ENCODE measurements around the gene GALP.
"Not testable (repeated sequence)": the region's sequence is repeated elsewhere in the genome, so short reads cannot be mapped to it uniquely, and the experiment has no call there.

The GALP gene

GRCh38 chr19:56191115-56191514 lies 15.3 kb downstream of the GALP start:
- DNase-seq (ENCODE audit: low read depth), result no peak

- no peak for DNase-seq (ENCODE audit: low read depth)
Observed at GRCh38 chr19:56191711-56192110, 15.9 kb downstream of the GALP start.

GRCh38 chr19:56193981-56194640 lies 18.3 kb downstream of the GALP start:
- no peak for DNase-seq (ENCODE audit: low read depth)

- DNase-seq (ENCODE audit: low read depth), result not testable (repeated sequence)
Observed at GRCh38 chr19:56197646-56198045, 21.8 kb downstream of the GALP start, which contains the start of gene ZSCAN5B. ZSCAN5B (minus strand) TSS chr19:56197783; CDS start chr19:56193052, 4,731 bp downstream.

GRCh38 chr19:56199687-56200086 lies 23.9 kb downstream of the GALP start:
- no peak for DNase-seq (ENCODE audit: low read depth)

GRCh38 chr19:56201973-56202372 lies 26.2 kb downstream of the GALP start, which contains the start of gene ZSCAN5C:
ZSCAN5C (plus strand) TSS chr19:56202273; CDS start chr19:56205914, 3,641 bp downstream.
- no peak for DNase-seq (ENCODE audit: low read depth)

- not testable (repeated sequence) for DNase-seq (ENCODE audit: low read depth)
Observed at GRCh38 chr19:56207581-56207980, 31.8 kb downstream of the GALP start.

GRCh38 chr19:56209091-56209490 lies 33.3 kb downstream of the GALP start:
- no peak for DNase-seq (ENCODE audit: low read depth)

GRCh38 chr19:56210036-56210435 lies 34.2 kb downstream of the GALP start:
- DNase-seq (ENCODE audit: low read depth), result not testable (repeated sequence)

GRCh38 chr19:56211718-56212117 lies 35.9 kb downstream of the GALP start:
- no peak for DNase-seq (ENCODE audit: low read depth)

- DNase-seq (ENCODE audit: low read depth), result no peak
Observed at GRCh38 chr19:56217039-56217949, 41.5 kb downstream of the GALP start.

- DNase-seq (ENCODE audit: low read depth), result no peak
Observed at GRCh38 chr19:56218961-56219360, 43.2 kb downstream of the GALP start.

- DNase-seq (ENCODE audit: low read depth), result not testable (repeated sequence)
Observed at GRCh38 chr19:56221442-56221841, 45.6 kb downstream of the GALP start.

- DNase-seq (ENCODE audit: low read depth), result no peak
Observed at GRCh38 chr19:56221851-56222250, 46.0 kb downstream of the GALP start.

- no peak for DNase-seq (ENCODE audit: low read depth)
Observed at GRCh38 chr19:56222901-56223300, 47.1 kb downstream of the GALP start.

GRCh38 chr19:56223481-56223880 lies 47.7 kb downstream of the GALP start:
- DNase-seq (ENCODE audit: low read depth), result no peak
